ENCODE data around the gene ULK1. TPM values are rescaled to one million over a fixed set of nuclear protein-coding genes. Genes with fewer than 3 reads are reported as not detected.

The ULK1 gene
- 2.3 and 5.2 TPM in 2 replicates for total RNA-seq

DNA sequence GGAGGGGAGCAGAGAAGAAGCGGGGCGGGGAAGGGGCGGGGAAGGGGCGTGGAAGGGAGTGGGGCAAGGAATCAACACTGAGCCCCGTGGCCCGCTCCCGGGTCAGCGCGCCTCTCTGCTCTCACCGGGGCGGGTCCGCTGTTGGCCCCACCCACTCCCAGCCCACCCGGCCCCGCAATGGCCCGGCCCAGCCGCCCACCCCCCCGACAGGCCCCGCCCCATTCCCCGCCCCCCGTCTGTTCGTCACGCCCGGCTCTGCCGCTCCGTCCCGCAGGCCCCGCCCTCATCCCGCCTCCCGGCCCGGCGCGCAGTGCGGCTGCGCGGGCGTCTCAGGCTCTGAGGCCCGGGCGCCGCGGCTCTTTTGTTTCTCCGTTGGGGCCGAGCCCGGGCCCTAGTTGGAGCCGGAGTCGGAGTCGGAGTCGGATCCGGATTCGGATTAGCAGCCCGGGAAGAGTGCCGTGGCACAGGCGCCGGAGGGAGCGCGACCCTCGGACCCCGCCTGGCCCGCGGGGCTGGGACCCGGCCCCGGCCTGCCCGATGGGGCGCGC, at the start of gene ULK1:
Gene ULK1, plus strand, starts transcription at position 310 of the 548 bp plus-strand sequence. CDS start 380 bp downstream, outside the sequence.

DNA sequence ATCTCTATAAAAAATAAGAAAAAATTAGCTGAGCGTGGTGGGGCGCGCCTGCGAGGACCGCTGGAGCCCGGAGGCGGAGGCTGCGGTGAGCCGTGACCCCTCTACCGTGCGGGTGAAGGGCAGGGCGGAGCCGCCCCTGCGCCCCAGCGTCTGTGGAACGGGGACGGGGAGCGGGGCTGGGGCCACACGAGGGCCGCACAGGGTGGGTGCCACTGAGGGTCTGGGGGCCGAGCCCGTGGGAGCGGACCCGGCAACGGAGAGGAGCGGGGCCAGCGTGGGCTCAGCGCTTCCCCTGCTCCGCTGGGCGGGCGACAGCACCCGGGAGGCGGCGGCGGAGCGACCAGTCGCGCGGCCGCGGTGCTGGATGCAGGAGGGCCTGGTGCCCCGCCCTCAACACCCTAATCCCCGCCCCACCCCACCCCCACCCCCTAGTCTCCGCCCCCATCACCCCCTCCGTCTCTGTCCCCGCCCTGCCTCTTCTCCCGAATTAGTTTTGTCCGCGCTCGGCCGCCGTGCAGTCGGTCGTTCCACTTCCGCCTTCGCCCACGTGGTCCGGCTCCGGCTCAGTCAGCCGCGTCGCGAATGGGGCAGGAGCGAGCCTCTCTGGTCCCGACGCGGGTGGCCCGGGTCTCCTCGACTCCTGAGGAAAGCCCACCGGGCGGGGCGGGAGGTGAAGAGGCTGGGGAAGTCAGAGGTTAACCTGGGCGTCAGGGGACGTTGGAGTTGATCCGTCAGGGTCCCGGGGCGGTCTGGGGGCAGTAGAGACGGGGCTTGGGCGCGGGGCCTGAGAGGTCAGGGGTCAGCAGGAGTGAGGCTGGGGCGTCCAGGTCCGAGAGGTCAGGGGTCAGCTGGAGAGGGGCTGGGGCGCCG, 34.5 kb downstream of the ULK1 start, which contains the start of gene PUS1:
Gene PUS1, plus strand, starts transcription at position 566 of the 870 bp plus-strand sequence. CDS start 447 bp downstream, outside the sequence.

GRCh38 chr12:131949431-131950181, 55.2 kb downstream of the ULK1 start, which contains the start of gene EP400:
Gene EP400, plus strand, starts transcription at chr12:131949942. Its CDS starts 10,678 bp downstream, at chr12:131960620.

Other genes with a start within 250 kb of the ULK1 start
- gene SFSWAP, start 183.5 kb upstream of the ULK1 start, total RNA-seq: 18.4 and 22.1 TPM in 2 replicates
- gene MMP17, start 66.2 kb upstream of the ULK1 start, total RNA-seq: 3.7 and 9.3 TPM in 2 replicates
- gene PUS1, start 34.7 kb downstream of the ULK1 start, total RNA-seq: 15.1 and 28.4 TPM in 2 replicates
- gene EP400, start 55.3 kb downstream of the ULK1 start, total RNA-seq: 8.2 and 10.8 TPM in 2 replicates
- 7.3 and 11.2 TPM in 2 replicates for gene DDX51, start 249.7 kb downstream of the ULK1 start, total RNA-seq
- gene NOC4L, start 249.8 kb downstream of the ULK1 start, total RNA-seq: 16.9 and 29.4 TPM in 2 replicates